WTC11 (cell line): ENCODE measurements around the gene ESYT3. TPM values are rescaled to one million over a fixed set of nuclear protein-coding genes. Genes with fewer than 3 reads are reported as not detected.

Source experiments
- ATAC-seq: fragments of 200-7000 bp; cut with Tn5 transposase; 2 replicates; pipeline ENCODE4 v1.10.0; 2021; ENCODE audit warnings: mild to moderate bottlenecking, moderate library complexity
- CTCF ChIA-PET: fragments of 300-600 bp; sonication (Branson Sonifier 250); formaldehyde crosslinking; loops from one replicate; lab custom pipeline; 2021; ENCODE audit warnings: antibody characterized with exemption; lab: Charles Lee
- POLR2A ChIA-PET: fragments of 350-600 bp; sonication (Branson Sonifier 250); formaldehyde crosslinking; loops from one replicate; lab custom pipeline; 2021; ENCODE audit warnings: antibody characterized with exemption; lab: Charles Lee
- DNase-seq: peaks from one replicate; pipeline ENCODE4 v3.0.0; 2021; ENCODE audit warnings: low spot score
- H3K27ac Mint-ChIP-seq: 2 replicates; pipeline ENCODE4 v1.8.0; 2021; ENCODE audit warnings: mixed read lengths
- H3K27me3 Mint-ChIP-seq: 2 replicates; pipeline ENCODE4 v1.8.0; 2021; ENCODE audit warnings: low read depth, mild to moderate bottlenecking, moderate library complexity, mixed read lengths
- H3K36me3 Mint-ChIP-seq: 2 replicates; pipeline ENCODE4 v1.8.0; 2021; ENCODE audit warnings: mixed read lengths
- H3K4me1 Mint-ChIP-seq: 2 replicates; pipeline ENCODE4 v1.8.0; 2022; ENCODE audit warnings: mixed read lengths
- H3K4me3 Mint-ChIP-seq: 2 replicates; pipeline ENCODE4 v1.8.0; 2021; ENCODE audit warnings: mild to moderate bottlenecking, moderate library complexity, mixed read lengths
- H3K9me3 Mint-ChIP-seq: 2 replicates; pipeline ENCODE4 v1.8.0; 2021; ENCODE audit warnings: mixed read lengths
- CREB1 ChIP-seq: sonication (generic); formaldehyde crosslinking; IDR thresholded peaks from 2 replicates; pipeline ENCODE4 v1.8.0; 2023; ENCODE audit warnings: mild to moderate bottlenecking, missing genetic modification reagents
- CREM ChIP-seq: sonication (generic); formaldehyde crosslinking; IDR thresholded peaks from 2 replicates; pipeline ENCODE4 v1.8.1; 2022; ENCODE audit warnings: mild to moderate bottlenecking, missing genetic modification reagents, moderate library complexity
- ELF4 ChIP-seq: sonication (generic); formaldehyde crosslinking; IDR thresholded peaks from 2 replicates; pipeline ENCODE4 v1.8.1; 2022; ENCODE audit warnings: low read depth, mild to moderate bottlenecking, moderate library complexity, missing genetic modification reagents
- GTF2I ChIP-seq: fragments of 250-450 bp; sonication (Bioruptor Pico); conservative IDR thresholded peaks from 2 replicates; pipeline ENCODE4 v1.4.0; 2021; ENCODE audit warnings: mild to moderate bottlenecking
- JAZF1 ChIP-seq: fragments of 250-450 bp; sonication (Bioruptor Pico); IDR thresholded peaks from 2 replicates; pipeline ENCODE4 v1.9.0; 2021; ENCODE audit warnings: moderate library complexity, mild to moderate bottlenecking, inconsistent platforms
- KAT7 ChIP-seq: sonication (generic); formaldehyde crosslinking; IDR thresholded peaks from 2 replicates; pipeline ENCODE4 v1.8.1; 2023; ENCODE audit warnings: missing genetic modification reagents, mild to moderate bottlenecking, borderline replicate concordance
- NR1H2 ChIP-seq: sonication (generic); formaldehyde crosslinking; IDR thresholded peaks from 2 replicates; pipeline ENCODE4 v1.9.0; 2021; ENCODE audit warnings: mild to moderate bottlenecking, moderate library complexity, missing genetic modification reagents
- PRRX2 ChIP-seq: fragments of 250-450 bp; sonication (Bioruptor Pico); IDR thresholded peaks from 2 replicates; pipeline ENCODE4 v1.8.0; 2021; ENCODE audit warnings: mild to moderate bottlenecking
- SMAD4 ChIP-seq: sonication (generic); formaldehyde crosslinking; IDR thresholded peaks from 2 replicates; pipeline ENCODE4 v1.8.0; 2022; ENCODE audit warnings: mild to moderate bottlenecking, missing genetic modification reagents
- ZNF232 ChIP-seq: sonication (generic); formaldehyde crosslinking; IDR thresholded peaks from 2 replicates; pipeline ENCODE4 v1.8.0; 2022; ENCODE audit warnings: mild to moderate bottlenecking, missing genetic modification reagents
- ZNF423 ChIP-seq: fragments of 250-450 bp; sonication (Bioruptor Pico); IDR thresholded peaks from 2 replicates; pipeline ENCODE4 v2.1.2; 2022; ENCODE audit warnings: mild to moderate bottlenecking, moderate library complexity
- total RNA-seq: library from RNA; stranded (reverse); gene quantifications from 3 replicates; pipeline ENCODE4 v1.2.3, GENCODE V29; 2021
- TF ChIP-seq, protein P1 (sequence below): fragments of 250-450 bp; sonication (Bioruptor Pico); IDR thresholded peaks from 2 replicates; pipeline ENCODE4 v1.9.0; 2021; ENCODE audit warnings: mild to moderate bottlenecking
- TF ChIP-seq, protein P2 (sequence below): fragments of 250-450 bp; sonication (Bioruptor Pico); IDR thresholded peaks from 2 replicates; pipeline ENCODE4 v2.1.2; 2022; ENCODE audit warnings: mild to moderate bottlenecking, moderate library complexity
- TF ChIP-seq, protein P3 (sequence below): sonication (generic); formaldehyde crosslinking; IDR thresholded peaks from 2 replicates; pipeline ENCODE4 v1.8.0; 2023; ENCODE audit warnings: missing genetic modification reagents
- TF ChIP-seq, protein P4 (sequence below): sonication (generic); formaldehyde crosslinking; IDR thresholded peaks from 2 replicates; pipeline ENCODE4 v1.8.1; 2023; ENCODE audit warnings: mild to moderate bottlenecking, missing genetic modification reagents
- TF ChIP-seq, protein P5 (sequence below): sonication (generic); formaldehyde crosslinking; IDR thresholded peaks from 2 replicates; pipeline ENCODE4 v1.8.0; 2023; ENCODE audit warnings: mild to moderate bottlenecking, missing genetic modification reagents
- TF ChIP-seq, protein P6 (sequence below): sonication (generic); formaldehyde crosslinking; IDR thresholded peaks from 2 replicates; pipeline ENCODE4 v1.8.1; 2023; ENCODE audit warnings: mild to moderate bottlenecking, missing genetic modification reagents, moderate library complexity
- TF ChIP-seq, protein P7 (sequence below): sonication (generic); formaldehyde crosslinking; IDR thresholded peaks from 2 replicates; pipeline ENCODE4 v1.8.0; 2022; ENCODE audit warnings: mild to moderate bottlenecking, missing genetic modification reagents
- TF ChIP-seq, protein P8 (sequence below): sonication (generic); formaldehyde crosslinking; IDR thresholded peaks from 2 replicates; pipeline ENCODE4 v1.8.1; 2023; ENCODE audit warnings: mild to moderate bottlenecking, missing genetic modification reagents
- TF ChIP-seq, protein P9 (sequence below): sonication (generic); formaldehyde crosslinking; IDR thresholded peaks from 2 replicates; pipeline ENCODE4 v1.8.1; 2022; ENCODE audit warnings: low read depth, mild to moderate bottlenecking, moderate library complexity, missing genetic modification reagents, borderline replicate concordance

ESYT3 gene
- total RNA-seq, 1 experiment from 2014 or later, result 6.4 TPM

DNA sequence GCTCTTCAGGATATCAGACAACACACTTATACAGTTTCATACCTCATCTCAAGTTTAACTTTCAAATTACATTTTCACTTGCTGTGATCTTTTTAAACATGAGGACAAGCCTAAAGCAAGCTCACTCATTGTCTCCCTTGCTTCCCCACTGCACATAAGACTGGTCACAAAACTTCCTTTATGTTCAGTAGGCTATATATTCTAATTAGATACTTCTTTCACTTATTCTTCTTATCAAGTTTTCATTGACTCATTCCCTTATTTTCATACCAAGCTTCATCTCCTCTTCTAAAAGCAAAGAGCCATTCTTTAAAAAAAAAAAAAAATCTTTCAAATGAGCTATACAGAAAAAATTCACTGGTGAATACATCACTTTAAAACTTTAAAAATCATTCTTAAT, 62.6 kb downstream of the ESYT3 start:
- Mint-ChIP-seq H3K27me3 (no peaks in the 10 kb centered on the region), H3K27ac (no peak overlapping the region; the same call in 1 of the 2 replicates), H3K4me1 (peaks cover 14% of the 10 kb centered on the region), H3K36me3 (peaks cover 18% of the 10 kb centered on the region), H3K4me3 (no peak overlapping the region), H3K9me3 (peaks cover 1% of the 10 kb centered on the region)
- ChIA-PET POLR2A (no interaction called here), CTCF (interaction anchor here (2.1 kb wide), 1 partner anchor 17 kb away, joined by 8 read pairs; no protein-coding TSS in a partner anchor)
- ATAC-seq, result no peak
- TF ChIP-seq, protein P1, sequence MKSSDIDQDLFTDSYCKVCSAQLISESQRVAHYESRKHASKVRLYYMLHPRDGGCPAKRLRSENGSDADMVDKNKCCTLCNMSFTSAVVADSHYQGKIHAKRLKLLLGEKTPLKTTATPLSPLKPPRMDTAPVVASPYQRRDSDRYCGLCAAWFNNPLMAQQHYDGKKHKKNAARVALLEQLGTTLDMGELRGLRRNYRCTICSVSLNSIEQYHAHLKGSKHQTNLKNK, result no peak
- TF ChIP-seq ZNF423 (CRISPR knock-in tag) (no peak), CREM (CRISPR knock-in tag) (no peak), CREB1 (CRISPR knock-in tag) (no peak)
- TF ChIP-seq, protein P2, sequence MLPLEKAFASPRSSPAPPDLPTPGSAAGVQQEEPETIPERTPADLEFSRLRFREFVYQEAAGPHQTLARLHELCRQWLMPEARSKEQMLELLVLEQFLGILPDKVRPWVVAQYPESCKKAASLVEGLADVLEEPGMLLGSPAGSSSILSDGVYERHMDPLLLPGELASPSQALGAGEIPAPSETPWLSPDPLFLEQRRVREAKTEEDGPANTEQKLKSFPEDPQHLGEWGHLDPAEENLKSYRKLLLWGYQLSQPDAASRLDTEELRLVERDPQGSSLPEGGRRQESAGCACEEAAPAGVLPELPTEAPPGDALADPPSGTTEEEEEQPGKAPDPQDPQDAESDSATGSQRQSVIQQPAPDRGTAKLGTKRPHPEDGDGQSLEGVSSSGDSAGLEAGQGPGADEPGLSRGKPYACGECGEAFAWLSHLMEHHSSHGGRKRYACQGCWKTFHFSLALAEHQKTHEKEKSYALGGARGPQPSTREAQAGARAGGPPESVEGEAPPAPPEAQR, result no peak
- no peak for DNase-seq

DNA sequence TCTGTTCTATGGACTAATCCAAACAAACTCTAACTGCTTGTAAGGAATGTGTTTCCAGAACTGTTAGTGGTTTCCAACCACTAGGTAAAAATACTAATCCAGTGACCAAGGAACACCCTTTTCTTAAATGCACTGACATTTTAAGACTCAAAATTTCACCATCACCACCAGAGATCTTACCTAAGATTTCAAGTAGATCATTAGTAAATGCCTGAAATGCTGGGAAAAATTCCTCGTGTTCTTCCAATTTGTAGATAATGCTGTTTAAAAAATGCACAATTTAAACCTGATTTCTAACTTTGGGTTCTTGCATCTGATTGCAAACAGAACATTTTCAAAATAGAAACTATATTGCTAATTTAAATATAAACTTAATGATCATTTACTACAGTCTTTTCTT, 63.4 kb downstream of the ESYT3 start:
- Mint-ChIP-seq H3K36me3 (peaks cover 15% of the 10 kb centered on the region), H3K27me3 (no peaks in the 10 kb centered on the region), H3K4me3 (no peak overlapping the region), H3K9me3 (no peaks in the 10 kb centered on the region), H3K27ac (no peak overlapping the region; the same call in 1 of the 2 replicates), H3K4me1 (peaks cover 14% of the 10 kb centered on the region)
- CTCF ChIA-PET, result no interaction called here
- TF ChIP-seq, protein P3, sequence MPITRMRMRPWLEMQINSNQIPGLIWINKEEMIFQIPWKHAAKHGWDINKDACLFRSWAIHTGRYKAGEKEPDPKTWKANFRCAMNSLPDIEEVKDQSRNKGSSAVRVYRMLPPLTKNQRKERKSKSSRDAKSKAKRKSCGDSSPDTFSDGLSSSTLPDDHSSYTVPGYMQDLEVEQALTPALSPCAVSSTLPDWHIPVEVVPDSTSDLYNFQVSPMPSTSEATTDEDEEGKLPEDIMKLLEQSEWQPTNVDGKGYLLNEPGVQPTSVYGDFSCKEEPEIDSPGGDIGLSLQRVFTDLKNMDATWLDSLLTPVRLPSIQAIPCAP (CRISPR knock-in tag), result no peak
- TF ChIP-seq GTF2I (CRISPR knock-in tag), result no peak
- TF ChIP-seq, protein P4, sequence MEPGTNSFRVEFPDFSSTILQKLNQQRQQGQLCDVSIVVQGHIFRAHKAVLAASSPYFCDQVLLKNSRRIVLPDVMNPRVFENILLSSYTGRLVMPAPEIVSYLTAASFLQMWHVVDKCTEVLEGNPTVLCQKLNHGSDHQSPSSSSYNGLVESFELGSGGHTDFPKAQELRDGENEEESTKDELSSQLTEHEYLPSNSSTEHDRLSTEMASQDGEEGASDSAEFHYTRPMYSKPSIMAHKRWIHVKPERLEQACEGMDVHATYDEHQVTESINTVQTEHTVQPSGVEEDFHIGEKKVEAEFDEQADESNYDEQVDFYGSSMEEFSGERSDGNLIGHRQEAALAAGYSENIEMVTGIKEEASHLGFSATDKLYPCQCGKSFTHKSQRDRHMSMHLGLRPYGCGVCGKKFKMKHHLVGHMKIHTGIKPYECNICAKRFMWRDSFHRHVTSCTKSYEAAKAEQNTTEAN (CRISPR knock-in tag), result no peak
- TF ChIP-seq CREM (CRISPR knock-in tag), result no peak
- TF ChIP-seq, protein P5, sequence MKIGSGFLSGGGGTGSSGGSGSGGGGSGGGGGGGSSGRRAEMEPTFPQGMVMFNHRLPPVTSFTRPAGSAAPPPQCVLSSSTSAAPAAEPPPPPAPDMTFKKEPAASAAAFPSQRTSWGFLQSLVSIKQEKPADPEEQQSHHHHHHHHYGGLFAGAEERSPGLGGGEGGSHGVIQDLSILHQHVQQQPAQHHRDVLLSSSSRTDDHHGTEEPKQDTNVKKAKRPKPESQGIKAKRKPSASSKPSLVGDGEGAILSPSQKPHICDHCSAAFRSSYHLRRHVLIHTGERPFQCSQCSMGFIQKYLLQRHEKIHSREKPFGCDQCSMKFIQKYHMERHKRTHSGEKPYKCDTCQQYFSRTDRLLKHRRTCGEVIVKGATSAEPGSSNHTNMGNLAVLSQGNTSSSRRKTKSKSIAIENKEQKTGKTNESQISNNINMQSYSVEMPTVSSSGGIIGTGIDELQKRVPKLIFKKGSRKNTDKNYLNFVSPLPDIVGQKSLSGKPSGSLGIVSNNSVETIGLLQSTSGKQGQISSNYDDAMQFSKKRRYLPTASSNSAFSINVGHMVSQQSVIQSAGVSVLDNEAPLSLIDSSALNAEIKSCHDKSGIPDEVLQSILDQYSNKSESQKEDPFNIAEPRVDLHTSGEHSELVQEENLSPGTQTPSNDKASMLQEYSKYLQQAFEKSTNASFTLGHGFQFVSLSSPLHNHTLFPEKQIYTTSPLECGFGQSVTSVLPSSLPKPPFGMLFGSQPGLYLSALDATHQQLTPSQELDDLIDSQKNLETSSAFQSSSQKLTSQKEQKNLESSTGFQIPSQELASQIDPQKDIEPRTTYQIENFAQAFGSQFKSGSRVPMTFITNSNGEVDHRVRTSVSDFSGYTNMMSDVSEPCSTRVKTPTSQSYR (CRISPR knock-in tag), result no peak
- TF ChIP-seq, protein P6, sequence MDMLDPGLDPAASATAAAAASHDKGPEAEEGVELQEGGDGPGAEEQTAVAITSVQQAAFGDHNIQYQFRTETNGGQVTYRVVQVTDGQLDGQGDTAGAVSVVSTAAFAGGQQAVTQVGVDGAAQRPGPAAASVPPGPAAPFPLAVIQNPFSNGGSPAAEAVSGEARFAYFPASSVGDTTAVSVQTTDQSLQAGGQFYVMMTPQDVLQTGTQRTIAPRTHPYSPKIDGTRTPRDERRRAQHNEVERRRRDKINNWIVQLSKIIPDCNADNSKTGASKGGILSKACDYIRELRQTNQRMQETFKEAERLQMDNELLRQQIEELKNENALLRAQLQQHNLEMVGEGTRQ (CRISPR knock-in tag), result no peak
- TF ChIP-seq ELF4 (CRISPR knock-in tag), result no peak
- no peak for TF ChIP-seq SMAD4 (CRISPR knock-in tag)
- TF ChIP-seq, protein P7, sequence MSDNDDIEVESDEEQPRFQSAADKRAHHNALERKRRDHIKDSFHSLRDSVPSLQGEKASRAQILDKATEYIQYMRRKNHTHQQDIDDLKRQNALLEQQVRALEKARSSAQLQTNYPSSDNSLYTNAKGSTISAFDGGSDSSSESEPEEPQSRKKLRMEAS (CRISPR knock-in tag), result no peak
- TF ChIP-seq PRRX2 (CRISPR knock-in tag), result no peak
- TF ChIP-seq, protein P8, sequence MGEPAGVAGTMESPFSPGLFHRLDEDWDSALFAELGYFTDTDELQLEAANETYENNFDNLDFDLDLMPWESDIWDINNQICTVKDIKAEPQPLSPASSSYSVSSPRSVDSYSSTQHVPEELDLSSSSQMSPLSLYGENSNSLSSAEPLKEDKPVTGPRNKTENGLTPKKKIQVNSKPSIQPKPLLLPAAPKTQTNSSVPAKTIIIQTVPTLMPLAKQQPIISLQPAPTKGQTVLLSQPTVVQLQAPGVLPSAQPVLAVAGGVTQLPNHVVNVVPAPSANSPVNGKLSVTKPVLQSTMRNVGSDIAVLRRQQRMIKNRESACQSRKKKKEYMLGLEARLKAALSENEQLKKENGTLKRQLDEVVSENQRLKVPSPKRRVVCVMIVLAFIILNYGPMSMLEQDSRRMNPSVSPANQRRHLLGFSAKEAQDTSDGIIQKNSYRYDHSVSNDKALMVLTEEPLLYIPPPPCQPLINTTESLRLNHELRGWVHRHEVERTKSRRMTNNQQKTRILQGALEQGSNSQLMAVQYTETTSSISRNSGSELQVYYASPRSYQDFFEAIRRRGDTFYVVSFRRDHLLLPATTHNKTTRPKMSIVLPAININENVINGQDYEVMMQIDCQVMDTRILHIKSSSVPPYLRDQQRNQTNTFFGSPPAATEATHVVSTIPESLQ (CRISPR knock-in tag), result no peak
- TF ChIP-seq ZNF232, result no peak
- no peak for TF ChIP-seq KAT7
- no peak for TF ChIP-seq JAZF1
- TF ChIP-seq, protein P9, sequence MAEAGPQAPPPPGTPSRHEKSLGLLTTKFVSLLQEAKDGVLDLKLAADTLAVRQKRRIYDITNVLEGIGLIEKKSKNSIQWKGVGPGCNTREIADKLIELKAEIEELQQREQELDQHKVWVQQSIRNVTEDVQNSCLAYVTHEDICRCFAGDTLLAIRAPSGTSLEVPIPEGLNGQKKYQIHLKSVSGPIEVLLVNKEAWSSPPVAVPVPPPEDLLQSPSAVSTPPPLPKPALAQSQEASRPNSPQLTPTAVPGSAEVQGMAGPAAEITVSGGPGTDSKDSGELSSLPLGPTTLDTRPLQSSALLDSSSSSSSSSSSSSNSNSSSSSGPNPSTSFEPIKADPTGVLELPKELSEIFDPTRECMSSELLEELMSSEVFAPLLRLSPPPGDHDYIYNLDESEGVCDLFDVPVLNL (CRISPR knock-in tag), result no peak
- no peak for TF ChIP-seq NR1H2
- DNase-seq (no peak), ATAC-seq (no peak)
- POLR2A ChIA-PET, result no interaction called here
